Measurements from ENCODE around the gene MAGOHB.
"Not testable (repeated sequence)": the region's sequence is repeated elsewhere in the genome, so short reads cannot be mapped to it uniquely, and the experiment has no call there.

The MAGOHB gene

DNA sequence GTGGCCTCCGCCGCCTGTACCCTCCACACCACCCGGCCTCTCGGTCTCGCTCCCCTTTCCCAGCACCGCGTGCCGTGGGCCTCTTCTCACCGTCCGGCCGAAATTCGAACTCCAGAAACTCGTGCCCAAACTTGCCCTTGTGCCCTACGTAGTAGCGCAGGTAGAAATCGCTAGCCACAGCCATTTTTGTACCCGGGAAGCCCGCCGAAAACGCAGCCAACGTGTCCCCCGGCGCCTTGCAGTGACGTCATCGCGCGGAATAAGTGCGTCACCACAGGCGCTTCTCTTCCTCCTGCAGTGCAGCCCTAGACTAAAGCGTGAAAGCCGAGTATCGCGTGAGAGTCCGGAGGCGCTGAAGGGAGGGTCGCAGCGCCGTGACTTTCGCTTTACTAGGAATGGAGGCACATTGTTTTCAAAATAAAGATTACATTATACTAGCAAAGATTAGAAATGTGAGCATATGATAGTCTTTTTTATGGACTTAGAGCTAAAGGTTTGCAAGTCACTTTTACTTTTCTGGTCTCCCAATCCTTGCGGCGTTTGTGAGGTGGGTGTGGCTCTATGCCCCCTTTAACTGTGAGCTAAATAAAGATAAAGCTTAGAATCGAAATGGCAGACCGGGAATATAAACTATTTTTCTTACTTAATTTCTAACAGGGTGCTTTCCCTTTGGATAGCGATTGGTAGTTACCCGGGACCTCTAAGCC lies at the start of gene MAGOHB:
Gene MAGOHB (minus strand): TSS at position 261 of the 707 bp plus-strand sequence. CDS start 77 bp downstream, at position 184.
- DNase-seq (ENCODE audit: low read depth, low spot score) = peak; percentile 84
- Histone ChIP-seq H3K27ac (ENCODE audit: low read length) (no peak within 1 kb of the TSS), H3K9me3 (ENCODE audit: control insufficient read depth, insufficient read depth, low read length) (no peaks in the 10 kb centered on the region), H3K27me3 (ENCODE audit: control insufficient read depth, insufficient read depth, low read length) (no peaks in the 10 kb centered on the region), H3K4me1 (ENCODE audit: control insufficient read depth, insufficient read depth, low read length) (no peaks in the 10 kb centered on the region), H3K4me3 (ENCODE audit: low read length) (peak within 1 kb of the TSS; percentile 56; the same call in 1 of the 2 replicates), H3K36me3 (ENCODE audit: control insufficient read depth, insufficient read depth, low read length) (peaks cover 2% of the 10 kb centered on the region; the same call in 1 of the 2 replicates)
- no CpG with 5 or more reads among the region's 45 CpGs for WGBS (ENCODE audit: insufficient coverage, insufficient read length)

DNA sequence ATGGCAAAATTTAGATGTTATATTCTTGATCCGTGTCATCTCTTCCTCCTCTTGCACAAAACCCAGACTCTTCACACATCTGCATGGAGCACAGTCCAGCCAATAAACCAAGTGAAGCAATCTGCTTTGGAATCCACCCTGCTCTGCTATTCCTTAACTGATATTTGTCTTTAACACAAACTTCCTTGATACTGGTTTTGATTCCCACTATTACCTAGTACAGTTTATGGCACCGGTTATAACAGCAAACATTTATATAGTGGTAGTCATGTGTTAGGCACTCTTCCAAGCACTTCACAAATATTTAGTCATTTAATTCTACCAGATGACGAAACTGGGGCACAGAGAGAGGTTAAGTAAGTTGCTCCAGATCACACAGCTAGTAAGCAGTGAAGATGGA lies 47.9 kb upstream of the MAGOHB start:
- WGBS (ENCODE audit: insufficient coverage, insufficient read length) = no CpG with 5 or more reads among the region's 3 CpGs
- Histone ChIP-seq H3K27ac (ENCODE audit: low read length) (no peak overlapping the region), H3K27me3 (ENCODE audit: control insufficient read depth, insufficient read depth, low read length) (no peaks in the 10 kb centered on the region), H3K4me1 (ENCODE audit: control insufficient read depth, insufficient read depth, low read length) (no peaks in the 10 kb centered on the region), H3K4me3 (ENCODE audit: low read length) (no peak overlapping the region), H3K36me3 (ENCODE audit: control insufficient read depth, insufficient read depth, low read length) (no peaks in the 10 kb centered on the region), H3K9me3 (ENCODE audit: control insufficient read depth, insufficient read depth, low read length) (no peaks in the 10 kb centered on the region)
- no peak for DNase-seq (ENCODE audit: low read depth, low spot score)

DNA sequence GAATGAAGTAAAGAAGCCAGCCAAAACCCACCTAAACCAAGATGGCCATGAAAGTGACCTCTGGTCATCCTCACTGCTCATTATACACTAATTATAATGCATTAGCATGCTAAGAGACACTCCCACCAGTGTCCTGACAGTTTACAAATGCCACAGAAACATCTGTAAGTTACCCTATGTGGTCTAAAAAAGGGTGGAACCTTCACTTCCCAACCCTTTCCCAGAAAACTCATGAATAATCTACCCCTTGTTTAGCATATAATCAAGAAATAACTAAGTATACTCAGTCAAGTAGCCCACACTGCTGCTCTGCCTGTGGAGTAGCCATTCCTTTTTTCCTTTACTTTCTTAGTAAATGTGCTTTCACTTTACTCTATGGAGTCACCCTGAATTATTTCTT lies 40.6 kb upstream of the MAGOHB start:
- Histone ChIP-seq H3K9me3 (ENCODE audit: control insufficient read depth, insufficient read depth, low read length) (no peaks in the 10 kb centered on the region), H3K4me1 (ENCODE audit: control insufficient read depth, insufficient read depth, low read length) (no peaks in the 10 kb centered on the region), H3K36me3 (ENCODE audit: control insufficient read depth, insufficient read depth, low read length) (no peaks in the 10 kb centered on the region), H3K4me3 (ENCODE audit: low read length) (no peak overlapping the region), H3K27me3 (ENCODE audit: control insufficient read depth, insufficient read depth, low read length) (no peaks in the 10 kb centered on the region), H3K27ac (ENCODE audit: low read length) (no peak overlapping the region)
- DNase-seq (ENCODE audit: low read depth, low spot score) = no peak

DNA sequence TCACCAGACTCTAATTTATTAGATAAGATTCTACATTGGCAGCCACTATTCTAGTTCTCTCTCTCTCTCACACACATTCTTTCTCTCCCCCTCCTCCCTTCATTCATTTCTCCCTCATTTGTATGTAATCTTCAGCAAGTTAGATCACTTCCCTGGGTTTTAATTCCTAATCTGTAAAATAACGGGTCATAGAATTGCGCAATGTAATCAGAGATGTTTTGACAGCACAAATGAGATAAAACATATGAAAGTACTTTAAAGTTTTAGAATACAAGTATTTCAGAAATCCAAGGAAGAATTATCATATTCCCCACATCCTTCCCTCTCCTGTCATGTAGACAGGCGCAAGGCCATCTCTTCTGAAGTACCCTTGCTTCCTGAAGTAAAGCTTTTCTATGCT lies 38.8 kb upstream of the MAGOHB start:
- H3K27ac ChIP-seq (ENCODE audit: low read length) = no peak overlapping the region
- no peaks in the 10 kb centered on the region for H3K4me1 ChIP-seq (ENCODE audit: control insufficient read depth, insufficient read depth, low read length)
- H3K27me3 ChIP-seq (ENCODE audit: control insufficient read depth, insufficient read depth, low read length) = no peaks in the 10 kb centered on the region
- DNase-seq (ENCODE audit: low read depth, low spot score) = no peak
- no CpG with 5 or more reads among the region's 3 CpGs for WGBS (ENCODE audit: insufficient coverage, insufficient read length)
- H3K4me3 ChIP-seq (ENCODE audit: low read length) = no peak overlapping the region
- H3K36me3 ChIP-seq (ENCODE audit: control insufficient read depth, insufficient read depth, low read length) = no peaks in the 10 kb centered on the region
- no peaks in the 10 kb centered on the region; the same call in 1 of the 2 replicates for H3K9me3 ChIP-seq (ENCODE audit: control insufficient read depth, insufficient read depth, low read length)

- not testable (repeated sequence) for H3K4me3 ChIP-seq (ENCODE audit: low read length); H3K4me1 ChIP-seq (ENCODE audit: control insufficient read depth, insufficient read depth, low read length); H3K36me3 ChIP-seq (ENCODE audit: control insufficient read depth, insufficient read depth, low read length); H3K27ac ChIP-seq (ENCODE audit: low read length); H3K27me3 ChIP-seq (ENCODE audit: control insufficient read depth, insufficient read depth, low read length); DNase-seq (ENCODE audit: low read depth, low spot score); H3K9me3 ChIP-seq (ENCODE audit: control insufficient read depth, insufficient read depth, low read length)
Measured at GRCh38 chr12:10646576-10646975, 33.2 kb upstream of the MAGOHB start.

GRCh38 chr12:10645910-10646309 lies 32.5 kb upstream of the MAGOHB start:
- H3K27me3 ChIP-seq (ENCODE audit: control insufficient read depth, insufficient read depth, low read length) = no peaks in the 10 kb centered on the region
- no peak overlapping the region for H3K4me3 ChIP-seq (ENCODE audit: low read length)
- no peaks in the 10 kb centered on the region for H3K36me3 ChIP-seq (ENCODE audit: control insufficient read depth, insufficient read depth, low read length)
- H3K9me3 ChIP-seq (ENCODE audit: control insufficient read depth, insufficient read depth, low read length) = peaks cover 2% of the 10 kb centered on the region
- H3K27ac ChIP-seq (ENCODE audit: low read length) = no peak overlapping the region
- WGBS (ENCODE audit: insufficient coverage, insufficient read length) = no CpG with 5 or more reads among the region's 4 CpGs
- no peaks in the 10 kb centered on the region for H3K4me1 ChIP-seq (ENCODE audit: control insufficient read depth, insufficient read depth, low read length)
- no peak for DNase-seq (ENCODE audit: low read depth, low spot score)

GRCh38 chr12:10641735-10642500 lies 28.5 kb upstream of the MAGOHB start:
- Histone ChIP-seq H3K36me3 (ENCODE audit: control insufficient read depth, insufficient read depth, low read length) (no peaks in the 10 kb centered on the region), H3K4me3 (ENCODE audit: low read length) (no peak overlapping the region), H3K9me3 (ENCODE audit: control insufficient read depth, insufficient read depth, low read length) (peaks cover under 1% of the 10 kb centered on the region; the same call in 1 of the 2 replicates), H3K4me1 (ENCODE audit: control insufficient read depth, insufficient read depth, low read length) (no peaks in the 10 kb centered on the region), H3K27me3 (ENCODE audit: control insufficient read depth, insufficient read depth, low read length) (no peaks in the 10 kb centered on the region), H3K27ac (ENCODE audit: low read length) (no peak overlapping the region)
- DNase-seq (ENCODE audit: low read depth, low spot score) = no peak
- no CpG with 5 or more reads among the region's 6 CpGs for WGBS (ENCODE audit: insufficient coverage, insufficient read length)

DNA sequence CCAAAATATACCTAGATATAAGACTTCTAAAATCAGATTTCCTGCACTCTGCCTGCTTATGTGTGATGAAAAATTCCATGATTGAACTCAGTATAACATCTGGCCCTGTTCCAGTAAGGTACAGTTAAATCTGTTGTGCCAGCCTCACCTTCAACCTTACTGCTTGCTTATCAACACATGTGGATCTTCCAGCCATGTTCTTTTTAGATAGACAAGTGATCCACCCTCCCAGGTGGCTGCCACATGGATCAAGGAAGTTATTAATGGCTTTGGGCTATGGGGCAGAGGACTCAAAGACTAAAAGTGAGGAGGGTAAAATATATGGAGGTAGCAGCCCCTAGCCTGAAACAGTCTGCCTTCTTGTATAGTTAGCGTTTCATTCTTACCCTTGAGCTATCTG lies 25.3 kb upstream of the MAGOHB start:
- no CpG with 5 or more reads among the region's 1 CpG for WGBS (ENCODE audit: insufficient coverage, insufficient read length)
- Histone ChIP-seq H3K27ac (ENCODE audit: low read length) (no peak overlapping the region), H3K9me3 (ENCODE audit: control insufficient read depth, insufficient read depth, low read length) (no peaks in the 10 kb centered on the region), H3K36me3 (ENCODE audit: control insufficient read depth, insufficient read depth, low read length) (no peaks in the 10 kb centered on the region), H3K4me3 (ENCODE audit: low read length) (no peak overlapping the region), H3K27me3 (ENCODE audit: control insufficient read depth, insufficient read depth, low read length) (no peaks in the 10 kb centered on the region), H3K4me1 (ENCODE audit: control insufficient read depth, insufficient read depth, low read length) (no peaks in the 10 kb centered on the region)
- DNase-seq (ENCODE audit: low read depth, low spot score) = no peak

DNA sequence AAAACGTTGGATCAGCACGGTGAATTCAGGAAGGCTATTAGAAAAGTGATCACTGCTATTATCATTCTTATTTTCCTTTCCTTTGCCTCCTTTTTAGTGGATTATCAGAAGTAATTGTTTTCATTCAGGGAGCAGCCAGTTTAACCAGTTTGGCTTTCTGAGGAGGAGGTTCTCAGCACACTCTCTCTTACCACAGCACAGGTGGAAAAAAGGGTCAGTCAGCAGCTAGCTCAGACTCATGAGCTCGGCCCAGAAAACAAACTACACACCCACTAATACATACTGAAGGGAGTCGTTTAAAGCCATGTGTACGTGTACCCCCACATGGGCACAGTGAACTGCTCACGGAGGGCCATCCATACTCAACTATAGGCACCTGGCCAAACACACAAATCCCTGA lies 23.2 kb upstream of the MAGOHB start:
- WGBS (ENCODE audit: insufficient coverage, insufficient read length) = no CpG with 5 or more reads among the region's 6 CpGs

GRCh38 chr12:10636124-10636523 lies 22.7 kb upstream of the MAGOHB start:
- H3K27ac ChIP-seq (ENCODE audit: low read length) = no peak overlapping the region
- no CpG with 5 or more reads among the region's 3 CpGs for WGBS (ENCODE audit: insufficient coverage, insufficient read length)
- no peaks in the 10 kb centered on the region for H3K36me3 ChIP-seq (ENCODE audit: control insufficient read depth, insufficient read depth, low read length)
- no peaks in the 10 kb centered on the region for H3K9me3 ChIP-seq (ENCODE audit: control insufficient read depth, insufficient read depth, low read length)
- no peak for DNase-seq (ENCODE audit: low read depth, low spot score)
- H3K27me3 ChIP-seq (ENCODE audit: control insufficient read depth, insufficient read depth, low read length) = no peaks in the 10 kb centered on the region
- H3K4me1 ChIP-seq (ENCODE audit: control insufficient read depth, insufficient read depth, low read length) = no peaks in the 10 kb centered on the region
- no peak overlapping the region for H3K4me3 ChIP-seq (ENCODE audit: low read length)

More for the DNA sequence above, 23.2 kb upstream of the MAGOHB start:
- Histone ChIP-seq H3K4me1 (ENCODE audit: control insufficient read depth, insufficient read depth, low read length) (no peaks in the 10 kb centered on the region), H3K36me3 (ENCODE audit: control insufficient read depth, insufficient read depth, low read length) (no peaks in the 10 kb centered on the region), H3K27me3 (ENCODE audit: control insufficient read depth, insufficient read depth, low read length) (no peaks in the 10 kb centered on the region), H3K9me3 (ENCODE audit: control insufficient read depth, insufficient read depth, low read length) (no peaks in the 10 kb centered on the region), H3K4me3 (ENCODE audit: low read length) (no peak overlapping the region), H3K27ac (ENCODE audit: low read length) (no peak overlapping the region)
- DNase-seq (ENCODE audit: low read depth, low spot score) = no peak

GRCh38 chr12:10635306-10635705 lies 21.9 kb upstream of the MAGOHB start:
- H3K27me3 ChIP-seq (ENCODE audit: control insufficient read depth, insufficient read depth, low read length) = no peaks in the 10 kb centered on the region
- no peak for DNase-seq (ENCODE audit: low read depth, low spot score)
- no peak overlapping the region for H3K27ac ChIP-seq (ENCODE audit: low read length)
- H3K36me3 ChIP-seq (ENCODE audit: control insufficient read depth, insufficient read depth, low read length) = no peaks in the 10 kb centered on the region
- H3K4me3 ChIP-seq (ENCODE audit: low read length) = no peak overlapping the region
- H3K4me1 ChIP-seq (ENCODE audit: control insufficient read depth, insufficient read depth, low read length) = no peaks in the 10 kb centered on the region
- WGBS (ENCODE audit: insufficient coverage, insufficient read length) = no CpG with 5 or more reads among the region's 2 CpGs
- no peaks in the 10 kb centered on the region for H3K9me3 ChIP-seq (ENCODE audit: control insufficient read depth, insufficient read depth, low read length)
